Adrenal gland (tissue), 5 donors: ENCODE data around the gene SH3RF1.
A peak's percentile ranks its signal among the peaks of the same experiment; 100 is the strongest.

Source experiments
- POLR2A ChIP-seq, 2 donors: fragments of 450-650 bp; IDR thresholded peaks; one replicate each; pipeline ENCODE4 v1.6.1; 2017; ENCODE audit warnings: antibody characterized with exemption in 2 of 2, mild to moderate bottlenecking in 2 of 2, moderate library complexity in 1 of 2
- TF ChIP-seq, protein P1 (sequence below), 6 experiments: fragments of 450-650 bp in 4 of 6; fragments of 200-600 bp in 2 of 6; sonication (generic) in 1 of 6; IDR thresholded peaks; 1 replicate in 5 of 6; 2 replicates in 1 of 6; pipeline versions ENCODE4 v1.5.1 to v1.8.0; 2016 to 2021; ENCODE audit warnings: antibody characterized with exemption in 6 of 6, mild to moderate bottlenecking in 2 of 6, moderate library complexity in 1 of 6
- donor health status: DM: no; HTN: no; CAD: no.

DNA sequence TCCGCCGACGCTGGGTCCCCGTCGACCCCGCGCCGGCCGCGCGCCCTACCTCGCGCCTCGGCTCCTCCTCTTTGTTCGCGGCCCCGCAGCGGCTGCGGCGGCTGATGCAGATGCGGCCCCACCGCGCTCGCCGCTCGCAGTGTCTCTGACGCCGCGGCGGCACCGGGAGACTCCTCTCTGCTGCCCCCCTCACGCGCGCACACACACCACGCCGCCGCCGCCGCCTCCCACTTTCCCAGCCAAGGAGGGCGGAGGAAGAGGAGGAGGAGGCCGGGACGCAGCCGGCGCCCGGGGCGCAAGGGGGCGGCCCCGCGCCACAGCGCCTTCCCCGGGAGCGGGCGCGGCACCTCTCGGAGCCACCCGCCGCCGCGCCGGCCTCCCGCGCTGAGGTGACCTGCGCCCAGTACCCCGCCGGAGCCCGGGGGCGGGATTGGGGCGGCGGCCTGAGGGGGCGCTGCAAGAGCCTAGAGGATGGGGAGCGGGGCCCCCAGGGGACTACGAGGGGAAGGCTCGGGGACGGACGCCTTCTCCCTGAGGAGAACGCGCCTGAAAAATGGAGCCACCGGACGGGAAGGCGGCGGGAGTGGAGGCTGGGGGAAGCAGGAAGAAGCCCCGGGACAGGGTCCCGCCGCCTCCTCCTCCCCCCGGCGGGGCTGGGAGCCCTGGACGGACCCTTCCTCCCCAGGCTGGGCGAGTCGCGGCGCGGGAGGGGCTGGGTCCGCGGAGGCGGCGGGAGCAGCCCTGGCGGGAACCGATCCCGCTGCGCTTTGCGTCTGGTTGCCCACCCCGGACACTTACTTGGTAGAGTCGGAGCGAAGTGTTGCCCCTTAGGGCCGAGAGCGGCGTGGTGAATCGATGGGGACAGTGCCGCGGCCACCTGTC is at the start of gene SH3RF1:
- TF ChIP-seq, protein P1, sequence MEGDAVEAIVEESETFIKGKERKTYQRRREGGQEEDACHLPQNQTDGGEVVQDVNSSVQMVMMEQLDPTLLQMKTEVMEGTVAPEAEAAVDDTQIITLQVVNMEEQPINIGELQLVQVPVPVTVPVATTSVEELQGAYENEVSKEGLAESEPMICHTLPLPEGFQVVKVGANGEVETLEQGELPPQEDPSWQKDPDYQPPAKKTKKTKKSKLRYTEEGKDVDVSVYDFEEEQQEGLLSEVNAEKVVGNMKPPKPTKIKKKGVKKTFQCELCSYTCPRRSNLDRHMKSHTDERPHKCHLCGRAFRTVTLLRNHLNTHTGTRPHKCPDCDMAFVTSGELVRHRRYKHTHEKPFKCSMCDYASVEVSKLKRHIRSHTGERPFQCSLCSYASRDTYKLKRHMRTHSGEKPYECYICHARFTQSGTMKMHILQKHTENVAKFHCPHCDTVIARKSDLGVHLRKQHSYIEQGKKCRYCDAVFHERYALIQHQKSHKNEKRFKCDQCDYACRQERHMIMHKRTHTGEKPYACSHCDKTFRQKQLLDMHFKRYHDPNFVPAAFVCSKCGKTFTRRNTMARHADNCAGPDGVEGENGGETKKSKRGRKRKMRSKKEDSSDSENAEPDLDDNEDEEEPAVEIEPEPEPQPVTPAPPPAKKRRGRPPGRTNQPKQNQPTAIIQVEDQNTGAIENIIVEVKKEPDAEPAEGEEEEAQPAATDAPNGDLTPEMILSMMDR (IDR thresholded peaks at IDR 0.05), result peak in 3 of 6 experiments; percentile 22 to 41 (median 37)
- peak; percentile 81 to 86 for TF ChIP-seq POLR2A (IDR thresholded peaks at IDR 0.05)
